Body of pancreas (tissue), 4 donors: Measurements from ENCODE around the gene EIF4A2. TPM values are rescaled to one million over a fixed set of nuclear protein-coding genes. Genes with fewer than 3 reads are reported as not detected.
A peak's percentile ranks its signal among the peaks of the same experiment; 100 is the strongest.

Experiments
- ATAC-seq: fragments of 150-250 bp; one replicate; pipeline ENCODE4 v1.9.1; 2016
- DNase-seq, 4 donors: peaks; one replicate each; pipeline ENCODE4 v3.0.0-alpha.2; 2019
- H3K27ac ChIP-seq, 4 donors: fragments of 200-600 bp; sonication (generic); 1 replicate in 3 of 4; 2 replicates in 1 of 4; pipeline versions ENCODE4 v1.5.1 to v1.6.1; 2016 to 2019; ENCODE audit warnings: mild to moderate bottlenecking in 1 of 4, mixed read lengths in 1 of 4, moderate library complexity in 1 of 4
- H3K27me3 ChIP-seq, 2 donors: fragments of 200-600 bp; sonication (generic); one replicate each; pipeline ENCODE4 v1.6.0; 2016; ENCODE audit warnings: mild to moderate bottlenecking in 1 of 2
- H3K36me3 ChIP-seq, 2 donors: fragments of 200-600 bp; sonication (generic); replicated peaks in 1 of 2; 2 replicates each; pipeline ENCODE4 v1.5.1; 2016; ENCODE audit warnings: low read depth in 2 of 2; ENCODE audit not compliant: insufficient read depth in 1 of 2
- H3K4me1 ChIP-seq: fragments of 200-600 bp; sonication (generic); one replicate; pipeline ENCODE4 v1.6.0; 2016
- H3K4me3 ChIP-seq, 2 donors: fragments of 200-600 bp; sonication (generic); 1 replicate in 1 of 2; 2 replicates in 1 of 2; pipeline ENCODE4 v1.5.1; 2016 to 2019
- H3K9me3 ChIP-seq, 3 donors: fragments of 200-600 bp; sonication (generic); 1 replicate in 2 of 3; 2 replicates in 1 of 3; pipeline ENCODE4 v1.5.1; 2016
- CTCF ChIP-seq, 7 experiments: fragments of 450-650 bp in 4 of 7; fragments of 200-600 bp in 3 of 7; sonication (generic) in 3 of 7; IDR thresholded peaks; one replicate each; pipeline ENCODE4 v1.5.1; 2016 to 2019; ENCODE audit warnings: antibody characterized with exemption in 7 of 7
- POLR2A ChIP-seq, 3 donors: fragments of 450-650 bp; IDR thresholded peaks; one replicate each; pipeline ENCODE4 v1.6.1; 2016; ENCODE audit warnings: antibody characterized with exemption in 3 of 3, mild to moderate bottlenecking in 2 of 3
- WGBS, 2 donors: methylation state at CpG; one replicate each; pipeline ENCODE4 v1.1.5; 2017; 5-methylcytosine and 5-hydroxymethylcytosine counted together
- intact Hi-C: fragments of 100-400 bp; cut with DNase I; formaldehyde crosslinking; loops from one replicate; pipeline ENCODE4 v1.15.1; 2023
- total RNA-seq, 2 donors: library from RNA; depleted of rRNA; stranded (reverse); fragments of >200 nt; gene quantifications; one replicate each; pipeline ENCODE4 v1.1.0, GENCODE V29; 2016

EIF4A2 gene
- total RNA-seq, 2 donors from 2014 or later, result 222 to 424 TPM

GRCh38 chr3:186782542-186783057 is 777 bp upstream of the EIF4A2 start:
- Histone ChIP-seq H3K4me3 (peak overlapping the region; percentile 66 to 91), H3K4me1 (peaks cover 34% of the 10 kb centered on the region), H3K27ac (peak overlapping the region; percentile 95 to 97 (median 96)), H3K36me3 (peaks cover 12 to 20% of the 10 kb centered on the region in 2 donors), H3K9me3 (no peaks in the 10 kb centered on the region), H3K27me3 (no peaks in the 10 kb centered on the region)
- intact Hi-C loops, result no loop called here
- 2 to 3% methylated on average over 21 of the region's 21 CpGs for WGBS, 2 donors
- TF ChIP-seq POLR2A (IDR thresholded peaks at IDR 0.05) (no peak), CTCF (IDR thresholded peaks at IDR 0.05) (no peak)
- DNase-seq (no peak), ATAC-seq (peak; percentile 5)

GRCh38 chr3:186783731-186784515 is 546 bp downstream of the EIF4A2 start:
- intact Hi-C loops, result no loop called here
- ATAC-seq, result peak; percentile 84

GRCh38 chr3:186784820-186785494 is 1.6 kb downstream of the EIF4A2 start:
- Histone ChIP-seq H3K4me1 (peaks cover 50% of the 10 kb centered on the region), H3K4me3 (peak overlapping the region; percentile 66 to 91), H3K27me3 (no peaks in the 10 kb centered on the region), H3K36me3 (peaks cover 14 to 30% of the 10 kb centered on the region in 2 donors), H3K9me3 (no peaks in the 10 kb centered on the region), H3K27ac (peak overlapping the region in 3 of 4 donors; percentile 95 to 97 (median 96))
- TF ChIP-seq POLR2A (IDR thresholded peaks at IDR 0.05) (no peak), CTCF (IDR thresholded peaks at IDR 0.05) (no peak)
- ATAC-seq (no peak), DNase-seq (peak in 2 of 4 donors; percentile 20 to 23)
- intact Hi-C loops, result no loop called here
- 5 to 14% methylated on average over 7 of the region's 7 CpGs for WGBS, 2 donors

More at GRCh38 chr3:186783731-186784515, 546 bp downstream of the EIF4A2 start:
- H3K27me3 ChIP-seq, result no peaks in the 10 kb centered on the region
- DNase-seq, result peak; percentile 86 to 89 (median 88)
- peaks cover 47% of the 10 kb centered on the region for H3K4me1 ChIP-seq
- peak overlapping the region; percentile 66 to 91 for H3K4me3 ChIP-seq
- WGBS, 2 donors, result 0 to 1% methylated on average over 21 to 56 of the region's 56 CpGs
- H3K9me3 ChIP-seq, result no peaks in the 10 kb centered on the region
- peak overlapping the region; percentile 95 to 97 (median 96) for H3K27ac ChIP-seq
- TF ChIP-seq POLR2A (IDR thresholded peaks at IDR 0.05), result no peak
- TF ChIP-seq CTCF (IDR thresholded peaks at IDR 0.05), result no peak
- peaks cover 14 to 27% of the 10 kb centered on the region in 2 donors for H3K36me3 ChIP-seq

GRCh38 chr3:186785495-186786018 is 2.2 kb downstream of the EIF4A2 start:
- intact Hi-C loops, result no loop called here
- no peak for DNase-seq
- ATAC-seq, result no peak
- Histone ChIP-seq H3K4me3 (peak overlapping the region; percentile 66 to 91), H3K4me1 (peaks cover 50% of the 10 kb centered on the region), H3K27me3 (no peaks in the 10 kb centered on the region), H3K9me3 (no peaks in the 10 kb centered on the region), H3K36me3 (peaks cover 14 to 30% of the 10 kb centered on the region in 2 donors), H3K27ac (peak overlapping the region in 2 of 4 donors; percentile 14 to 96)
- TF ChIP-seq CTCF (IDR thresholded peaks at IDR 0.05) (no peak), POLR2A (IDR thresholded peaks at IDR 0.05) (no peak)
- WGBS, 2 donors, result 5 to 12% methylated on average over 7 of the region's 7 CpGs
